ENCODE data around the gene RPP30. TPM values are rescaled to one million over a fixed set of nuclear protein-coding genes. Genes with fewer than 3 reads are reported as not detected.

The RPP30 gene
- total RNA-seq, 1 experiment from 2014 or later: 23.3 TPM

- Histone ChIP-seq H3K9me2 (replicated peaks; ENCODE audit: insufficient read depth, low read length) (no peaks in the 10 kb centered on the region), H3K36me3 (ENCODE audit: insufficient read depth, low read length) (no peaks in the 10 kb centered on the region), H2AFZ (ENCODE audit: low read length) (no peak overlapping the region), H3K79me2 (ENCODE audit: low read length) (no peaks in the 10 kb centered on the region), H3K4me2 (ENCODE audit: low read depth, low read length, poor library complexity, severe bottlenecking) (no peak overlapping the region), H3K9me3 (ENCODE audit: low read length) (no peaks in the 10 kb centered on the region), H3K4me1 (ENCODE audit: low read length) (no peaks in the 10 kb centered on the region), H3K4me3 (ENCODE audit: low read length) (no peak overlapping the region), H3K27ac (ENCODE audit: low read length) (no peak overlapping the region), H4K20me1 (ENCODE audit: insufficient read depth, low read depth, low read length) (no peaks in the 10 kb centered on the region), H3K27me3 (ENCODE audit: low read length) (no peaks in the 10 kb centered on the region), H3K9ac (ENCODE audit: low read length) (no peak overlapping the region)
- DNase-seq: no peak
These were observed 52.8 kb downstream of the RPP30 start for GRCh38 chr10:90924552-90924951.

GRCh38 chr10:90925079-90926029, 53.6 kb downstream of the RPP30 start:
- no peaks in the 10 kb centered on the region for H3K9me2 ChIP-seq (replicated peaks; ENCODE audit: insufficient read depth, low read length)
- H4K20me1 ChIP-seq (ENCODE audit: insufficient read depth, low read depth, low read length): no peaks in the 10 kb centered on the region
- H3K4me1 ChIP-seq (ENCODE audit: low read length): no peaks in the 10 kb centered on the region
- H3K36me3 ChIP-seq (ENCODE audit: insufficient read depth, low read length): no peaks in the 10 kb centered on the region
- no peaks in the 10 kb centered on the region for H3K27me3 ChIP-seq (ENCODE audit: low read length)
- H3K9me3 ChIP-seq (ENCODE audit: low read length): no peaks in the 10 kb centered on the region
- H3K4me3 ChIP-seq (ENCODE audit: low read length): no peak overlapping the region
- H3K79me2 ChIP-seq (ENCODE audit: low read length): no peaks in the 10 kb centered on the region
- no peak for DNase-seq
- H3K27ac ChIP-seq (ENCODE audit: low read length): no peak overlapping the region
- no peak overlapping the region for H3K4me2 ChIP-seq (ENCODE audit: low read depth, low read length, poor library complexity, severe bottlenecking)
- H2AFZ ChIP-seq (ENCODE audit: low read length): no peak overlapping the region
- no peak overlapping the region for H3K9ac ChIP-seq (ENCODE audit: low read length)

GRCh38 chr10:90927293-90927692, 55.5 kb downstream of the RPP30 start:
- Histone ChIP-seq H3K79me2 (ENCODE audit: low read length) (no peaks in the 10 kb centered on the region), H3K36me3 (ENCODE audit: insufficient read depth, low read length) (no peaks in the 10 kb centered on the region), H3K4me1 (ENCODE audit: low read length) (no peaks in the 10 kb centered on the region), H3K4me3 (ENCODE audit: low read length) (no peak overlapping the region), H2AFZ (ENCODE audit: low read length) (no peak overlapping the region), H3K27ac (ENCODE audit: low read length) (no peak overlapping the region), H3K4me2 (ENCODE audit: low read depth, low read length, poor library complexity, severe bottlenecking) (no peak overlapping the region), H3K27me3 (ENCODE audit: low read length) (no peaks in the 10 kb centered on the region), H3K9ac (ENCODE audit: low read length) (no peak overlapping the region), H3K9me2 (replicated peaks; ENCODE audit: insufficient read depth, low read length) (no peaks in the 10 kb centered on the region), H4K20me1 (ENCODE audit: insufficient read depth, low read depth, low read length) (no peaks in the 10 kb centered on the region), H3K9me3 (ENCODE audit: low read length) (no peaks in the 10 kb centered on the region)
- DNase-seq: no peak

GRCh38 chr10:90929179-90929578, 57.4 kb downstream of the RPP30 start:
- Histone ChIP-seq H3K79me2 (ENCODE audit: low read length) (no peaks in the 10 kb centered on the region), H2AFZ (ENCODE audit: low read length) (no peak overlapping the region), H3K27me3 (ENCODE audit: low read length) (no peaks in the 10 kb centered on the region), H4K20me1 (ENCODE audit: insufficient read depth, low read depth, low read length) (no peaks in the 10 kb centered on the region), H3K4me3 (ENCODE audit: low read length) (no peak overlapping the region), H3K9ac (ENCODE audit: low read length) (no peak overlapping the region), H3K4me2 (ENCODE audit: low read depth, low read length, poor library complexity, severe bottlenecking) (no peak overlapping the region), H3K36me3 (ENCODE audit: insufficient read depth, low read length) (no peaks in the 10 kb centered on the region), H3K9me3 (ENCODE audit: low read length) (no peaks in the 10 kb centered on the region), H3K9me2 (replicated peaks; ENCODE audit: insufficient read depth, low read length) (no peaks in the 10 kb centered on the region), H3K27ac (ENCODE audit: low read length) (no peak overlapping the region), H3K4me1 (ENCODE audit: low read length) (no peaks in the 10 kb centered on the region)
- DNase-seq: no peak

- Histone ChIP-seq H3K9me2 (replicated peaks; ENCODE audit: insufficient read depth, low read length) (no peaks in the 10 kb centered on the region), H3K4me1 (ENCODE audit: low read length) (no peaks in the 10 kb centered on the region), H3K79me2 (ENCODE audit: low read length) (no peaks in the 10 kb centered on the region), H3K27me3 (ENCODE audit: low read length) (no peaks in the 10 kb centered on the region), H3K9ac (ENCODE audit: low read length) (no peak overlapping the region), H3K4me3 (ENCODE audit: low read length) (no peak overlapping the region), H4K20me1 (ENCODE audit: insufficient read depth, low read depth, low read length) (no peaks in the 10 kb centered on the region), H3K36me3 (ENCODE audit: insufficient read depth, low read length) (no peaks in the 10 kb centered on the region), H3K9me3 (ENCODE audit: low read length) (no peaks in the 10 kb centered on the region), H3K27ac (ENCODE audit: low read length) (no peak overlapping the region), H3K4me2 (ENCODE audit: low read depth, low read length, poor library complexity, severe bottlenecking) (no peak overlapping the region), H2AFZ (ENCODE audit: low read length) (no peak overlapping the region)
- DNase-seq: no peak
These were observed 58.5 kb downstream of the RPP30 start for GRCh38 chr10:90930070-90930837.

- H3K27me3 ChIP-seq (ENCODE audit: low read length): no peaks in the 10 kb centered on the region
- H3K4me1 ChIP-seq (ENCODE audit: low read length): no peaks in the 10 kb centered on the region
- no peak overlapping the region for H3K4me2 ChIP-seq (ENCODE audit: low read depth, low read length, poor library complexity, severe bottlenecking)
- no peak overlapping the region for H3K4me3 ChIP-seq (ENCODE audit: low read length)
- H3K79me2 ChIP-seq (ENCODE audit: low read length): no peaks in the 10 kb centered on the region
- no peaks in the 10 kb centered on the region for H3K36me3 ChIP-seq (ENCODE audit: insufficient read depth, low read length)
- H3K27ac ChIP-seq (ENCODE audit: low read length): no peak overlapping the region
- DNase-seq: no peak
- no peak overlapping the region for H3K9ac ChIP-seq (ENCODE audit: low read length)
- no peaks in the 10 kb centered on the region for H3K9me2 ChIP-seq (replicated peaks; ENCODE audit: insufficient read depth, low read length)
- no peaks in the 10 kb centered on the region for H3K9me3 ChIP-seq (ENCODE audit: low read length)
- H2AFZ ChIP-seq (ENCODE audit: low read length): no peak overlapping the region
- H4K20me1 ChIP-seq (ENCODE audit: insufficient read depth, low read depth, low read length): no peaks in the 10 kb centered on the region
These were observed 59.4 kb downstream of the RPP30 start for GRCh38 chr10:90930971-90931871.

GRCh38 chr10:90935581-90936275, 64.0 kb downstream of the RPP30 start:
- no peak overlapping the region for H3K4me2 ChIP-seq (ENCODE audit: low read depth, low read length, poor library complexity, severe bottlenecking)
- H3K27me3 ChIP-seq (ENCODE audit: low read length): no peaks in the 10 kb centered on the region
- no peak overlapping the region for H2AFZ ChIP-seq (ENCODE audit: low read length)
- H3K9ac ChIP-seq (ENCODE audit: low read length): no peak overlapping the region
- no peaks in the 10 kb centered on the region for H3K79me2 ChIP-seq (ENCODE audit: low read length)
- H3K27ac ChIP-seq (ENCODE audit: low read length): no peak overlapping the region
- H3K9me2 ChIP-seq (replicated peaks; ENCODE audit: insufficient read depth, low read length): no peaks in the 10 kb centered on the region
- no peak for DNase-seq
- H3K4me3 ChIP-seq (ENCODE audit: low read length): no peak overlapping the region
- H3K36me3 ChIP-seq (ENCODE audit: insufficient read depth, low read length): no peaks in the 10 kb centered on the region
- H4K20me1 ChIP-seq (ENCODE audit: insufficient read depth, low read depth, low read length): no peaks in the 10 kb centered on the region
- H3K9me3 ChIP-seq (ENCODE audit: low read length): no peaks in the 10 kb centered on the region
- H3K4me1 ChIP-seq (ENCODE audit: low read length): no peaks in the 10 kb centered on the region

Data from Karpas-422 (cell line).